ENCODE data around the gene DNAH7. TPM values are rescaled to one million over a fixed set of nuclear protein-coding genes. Genes with fewer than 3 reads are reported as not detected.

Gene DNAH7
- total and polyA plus RNA-seq, 2 experiments from 2014 or later, result 0.35 to 1.1 TPM

DNA sequence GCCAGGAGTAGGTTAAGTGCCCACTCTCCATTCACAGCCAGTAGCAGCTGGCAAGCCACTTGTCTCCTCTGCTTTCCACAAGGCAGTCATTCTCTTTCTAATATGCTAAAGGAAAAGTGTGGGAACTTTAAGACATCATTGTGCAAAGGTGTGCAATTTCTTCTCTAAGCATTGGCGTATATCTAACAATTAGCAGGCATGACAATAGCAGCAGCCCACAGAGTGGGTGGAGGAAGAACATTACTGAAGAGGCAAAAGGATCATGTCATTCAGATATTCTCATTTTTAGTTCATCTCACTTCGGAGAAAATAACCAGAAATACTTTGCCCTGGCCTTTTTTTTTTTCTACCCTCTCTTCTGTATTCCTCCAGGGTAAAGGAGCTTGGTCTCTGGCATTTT, 177.6 kb downstream of the DNAH7 start:
- TF ChIP-seq, protein P1, sequence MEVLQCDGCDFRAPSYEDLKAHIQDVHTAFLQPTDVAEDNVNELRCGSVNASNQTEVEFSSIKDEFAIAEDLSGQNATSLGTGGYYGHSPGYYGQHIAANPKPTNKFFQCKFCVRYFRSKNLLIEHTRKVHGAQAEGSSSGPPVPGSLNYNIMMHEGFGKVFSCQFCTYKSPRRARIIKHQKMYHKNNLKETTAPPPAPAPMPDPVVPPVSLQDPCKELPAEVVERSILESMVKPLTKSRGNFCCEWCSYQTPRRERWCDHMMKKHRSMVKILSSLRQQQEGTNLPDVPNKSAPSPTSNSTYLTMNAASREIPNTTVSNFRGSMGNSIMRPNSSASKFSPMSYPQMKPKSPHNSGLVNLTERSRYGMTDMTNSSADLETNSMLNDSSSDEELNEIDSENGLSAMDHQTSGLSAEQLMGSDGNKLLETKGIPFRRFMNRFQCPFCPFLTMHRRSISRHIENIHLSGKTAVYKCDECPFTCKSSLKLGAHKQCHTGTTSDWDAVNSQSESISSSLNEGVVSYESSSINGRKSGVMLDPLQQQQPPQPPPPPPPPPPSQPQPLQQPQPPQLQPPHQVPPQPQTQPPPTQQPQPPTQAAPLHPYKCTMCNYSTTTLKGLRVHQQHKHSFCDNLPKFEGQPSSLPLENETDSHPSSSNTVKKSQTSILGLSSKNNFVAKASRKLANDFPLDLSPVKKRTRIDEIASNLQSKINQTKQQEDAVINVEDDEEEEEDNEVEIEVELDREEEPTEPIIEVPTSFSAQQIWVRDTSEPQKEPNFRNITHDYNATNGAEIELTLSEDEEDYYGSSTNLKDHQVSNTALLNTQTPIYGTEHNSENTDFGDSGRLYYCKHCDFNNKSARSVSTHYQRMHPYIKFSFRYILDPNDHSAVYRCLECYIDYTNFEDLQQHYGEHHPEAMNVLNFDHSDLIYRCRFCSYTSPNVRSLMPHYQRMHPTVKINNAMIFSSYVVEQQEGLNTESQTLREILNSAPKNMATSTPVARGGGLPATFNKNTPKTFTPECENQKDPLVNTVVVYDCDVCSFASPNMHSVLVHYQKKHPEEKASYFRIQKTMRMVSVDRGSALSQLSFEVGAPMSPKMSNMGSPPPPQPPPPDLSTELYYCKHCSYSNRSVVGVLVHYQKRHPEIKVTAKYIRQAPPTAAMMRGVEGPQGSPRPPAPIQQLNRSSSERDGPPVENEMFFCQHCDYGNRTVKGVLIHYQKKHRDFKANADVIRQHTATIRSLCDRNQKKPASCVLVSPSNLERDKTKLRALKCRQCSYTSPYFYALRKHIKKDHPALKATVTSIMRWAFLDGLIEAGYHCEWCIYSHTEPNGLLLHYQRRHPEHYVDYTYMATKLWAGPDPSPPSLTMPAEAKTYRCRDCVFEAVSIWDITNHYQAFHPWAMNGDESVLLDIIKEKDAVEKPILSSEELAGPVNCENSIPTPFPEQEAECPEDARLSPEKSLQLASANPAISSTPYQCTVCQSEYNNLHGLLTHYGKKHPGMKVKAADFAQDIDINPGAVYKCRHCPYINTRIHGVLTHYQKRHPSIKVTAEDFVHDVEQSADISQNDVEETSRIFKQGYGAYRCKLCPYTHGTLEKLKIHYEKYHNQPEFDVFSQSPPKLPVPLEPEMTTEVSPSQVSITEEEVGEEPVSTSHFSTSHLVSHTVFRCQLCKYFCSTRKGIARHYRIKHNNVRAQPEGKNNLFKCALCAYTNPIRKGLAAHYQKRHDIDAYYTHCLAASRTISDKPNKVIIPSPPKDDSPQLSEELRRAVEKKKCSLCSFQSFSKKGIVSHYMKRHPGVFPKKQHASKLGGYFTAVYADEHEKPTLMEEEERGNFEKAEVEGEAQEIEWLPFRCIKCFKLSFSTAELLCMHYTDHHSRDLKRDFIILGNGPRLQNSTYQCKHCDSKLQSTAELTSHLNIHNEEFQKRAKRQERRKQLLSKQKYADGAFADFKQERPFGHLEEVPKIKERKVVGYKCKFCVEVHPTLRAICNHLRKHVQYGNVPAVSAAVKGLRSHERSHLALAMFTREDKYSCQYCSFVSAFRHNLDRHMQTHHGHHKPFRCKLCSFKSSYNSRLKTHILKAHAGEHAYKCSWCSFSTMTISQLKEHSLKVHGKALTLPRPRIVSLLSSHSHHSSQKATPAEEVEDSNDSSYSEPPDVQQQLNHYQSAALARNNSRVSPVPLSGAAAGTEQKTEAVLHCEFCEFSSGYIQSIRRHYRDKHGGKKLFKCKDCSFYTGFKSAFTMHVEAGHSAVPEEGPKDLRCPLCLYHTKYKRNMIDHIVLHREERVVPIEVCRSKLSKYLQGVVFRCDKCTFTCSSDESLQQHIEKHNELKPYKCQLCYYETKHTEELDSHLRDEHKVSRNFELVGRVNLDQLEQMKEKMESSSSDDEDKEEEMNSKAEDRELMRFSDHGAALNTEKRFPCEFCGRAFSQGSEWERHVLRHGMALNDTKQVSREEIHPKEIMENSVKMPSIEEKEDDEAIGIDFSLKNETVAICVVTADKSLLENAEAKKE (CRISPR knock-in tag; IDR thresholded peaks at IDR 0.05), result no peak
- no peak for TF ChIP-seq EZH2 (IDR thresholded peaks at IDR 0.05; ENCODE audit: low read depth, unreplicated experiment)
- no peak for TF ChIP-seq POLR2AphosphoS5 (IDR thresholded peaks at IDR 0.05; ENCODE audit: low read depth)
- TF ChIP-seq, protein P2, sequence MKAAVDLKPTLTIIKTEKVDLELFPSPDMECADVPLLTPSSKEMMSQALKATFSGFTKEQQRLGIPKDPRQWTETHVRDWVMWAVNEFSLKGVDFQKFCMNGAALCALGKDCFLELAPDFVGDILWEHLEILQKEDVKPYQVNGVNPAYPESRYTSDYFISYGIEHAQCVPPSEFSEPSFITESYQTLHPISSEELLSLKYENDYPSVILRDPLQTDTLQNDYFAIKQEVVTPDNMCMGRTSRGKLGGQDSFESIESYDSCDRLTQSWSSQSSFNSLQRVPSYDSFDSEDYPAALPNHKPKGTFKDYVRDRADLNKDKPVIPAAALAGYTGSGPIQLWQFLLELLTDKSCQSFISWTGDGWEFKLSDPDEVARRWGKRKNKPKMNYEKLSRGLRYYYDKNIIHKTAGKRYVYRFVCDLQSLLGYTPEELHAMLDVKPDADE (IDR thresholded peaks at IDR 0.05), result no peak
- no peak for TF ChIP-seq EZH2phosphoT487 (IDR thresholded peaks at IDR 0.05; ENCODE audit: unreplicated experiment)
- TF ChIP-seq, protein P3, sequence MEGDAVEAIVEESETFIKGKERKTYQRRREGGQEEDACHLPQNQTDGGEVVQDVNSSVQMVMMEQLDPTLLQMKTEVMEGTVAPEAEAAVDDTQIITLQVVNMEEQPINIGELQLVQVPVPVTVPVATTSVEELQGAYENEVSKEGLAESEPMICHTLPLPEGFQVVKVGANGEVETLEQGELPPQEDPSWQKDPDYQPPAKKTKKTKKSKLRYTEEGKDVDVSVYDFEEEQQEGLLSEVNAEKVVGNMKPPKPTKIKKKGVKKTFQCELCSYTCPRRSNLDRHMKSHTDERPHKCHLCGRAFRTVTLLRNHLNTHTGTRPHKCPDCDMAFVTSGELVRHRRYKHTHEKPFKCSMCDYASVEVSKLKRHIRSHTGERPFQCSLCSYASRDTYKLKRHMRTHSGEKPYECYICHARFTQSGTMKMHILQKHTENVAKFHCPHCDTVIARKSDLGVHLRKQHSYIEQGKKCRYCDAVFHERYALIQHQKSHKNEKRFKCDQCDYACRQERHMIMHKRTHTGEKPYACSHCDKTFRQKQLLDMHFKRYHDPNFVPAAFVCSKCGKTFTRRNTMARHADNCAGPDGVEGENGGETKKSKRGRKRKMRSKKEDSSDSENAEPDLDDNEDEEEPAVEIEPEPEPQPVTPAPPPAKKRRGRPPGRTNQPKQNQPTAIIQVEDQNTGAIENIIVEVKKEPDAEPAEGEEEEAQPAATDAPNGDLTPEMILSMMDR (conservative IDR thresholded peaks at IDR 0.05; ENCODE audit: low read depth in 2 of 2), result no peak
- no peak for TF ChIP-seq CREB1 (CRISPR knock-in tag; IDR thresholded peaks at IDR 0.05; ENCODE audit: low read depth)
- TF ChIP-seq STAT1 (IDR thresholded peaks at IDR 0.05; ENCODE audit: unreplicated experiment), result no peak
- no peak for TF ChIP-seq ZNF114 (CRISPR knock-in tag; IDR thresholded peaks at IDR 0.05)
- TF ChIP-seq, protein P4, sequence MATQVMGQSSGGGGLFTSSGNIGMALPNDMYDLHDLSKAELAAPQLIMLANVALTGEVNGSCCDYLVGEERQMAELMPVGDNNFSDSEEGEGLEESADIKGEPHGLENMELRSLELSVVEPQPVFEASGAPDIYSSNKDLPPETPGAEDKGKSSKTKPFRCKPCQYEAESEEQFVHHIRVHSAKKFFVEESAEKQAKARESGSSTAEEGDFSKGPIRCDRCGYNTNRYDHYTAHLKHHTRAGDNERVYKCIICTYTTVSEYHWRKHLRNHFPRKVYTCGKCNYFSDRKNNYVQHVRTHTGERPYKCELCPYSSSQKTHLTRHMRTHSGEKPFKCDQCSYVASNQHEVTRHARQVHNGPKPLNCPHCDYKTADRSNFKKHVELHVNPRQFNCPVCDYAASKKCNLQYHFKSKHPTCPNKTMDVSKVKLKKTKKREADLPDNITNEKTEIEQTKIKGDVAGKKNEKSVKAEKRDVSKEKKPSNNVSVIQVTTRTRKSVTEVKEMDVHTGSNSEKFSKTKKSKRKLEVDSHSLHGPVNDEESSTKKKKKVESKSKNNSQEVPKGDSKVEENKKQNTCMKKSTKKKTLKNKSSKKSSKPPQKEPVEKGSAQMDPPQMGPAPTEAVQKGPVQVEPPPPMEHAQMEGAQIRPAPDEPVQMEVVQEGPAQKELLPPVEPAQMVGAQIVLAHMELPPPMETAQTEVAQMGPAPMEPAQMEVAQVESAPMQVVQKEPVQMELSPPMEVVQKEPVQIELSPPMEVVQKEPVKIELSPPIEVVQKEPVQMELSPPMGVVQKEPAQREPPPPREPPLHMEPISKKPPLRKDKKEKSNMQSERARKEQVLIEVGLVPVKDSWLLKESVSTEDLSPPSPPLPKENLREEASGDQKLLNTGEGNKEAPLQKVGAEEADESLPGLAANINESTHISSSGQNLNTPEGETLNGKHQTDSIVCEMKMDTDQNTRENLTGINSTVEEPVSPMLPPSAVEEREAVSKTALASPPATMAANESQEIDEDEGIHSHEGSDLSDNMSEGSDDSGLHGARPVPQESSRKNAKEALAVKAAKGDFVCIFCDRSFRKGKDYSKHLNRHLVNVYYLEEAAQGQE (IDR thresholded peaks at IDR 0.05; ENCODE audit: unreplicated experiment), result no peak
- no peak for TF ChIP-seq JUNB (IDR thresholded peaks at IDR 0.05; ENCODE audit: unreplicated experiment)
- no peak for TF ChIP-seq NANOG (IDR thresholded peaks at IDR 0.05; ENCODE audit: borderline replicate concordance)
- TF ChIP-seq ZNF331 (CRISPR knock-in tag; IDR thresholded peaks at IDR 0.05; ENCODE audit: low read depth), result no peak
- DNase-seq (ENCODE audit: low spot score), result no peak
- H3K4me3 ChIP-seq, result no peak overlapping the region
- no peaks in the 10 kb centered on the region for H3K36me3 Mint-ChIP-seq (ENCODE audit: low read depth)
- no peaks in the 10 kb centered on the region for H3K27me3 ChIP-seq (ENCODE audit: insufficient read depth)
- no peak for ATAC-seq
- H3K9me2 ChIP-seq (ENCODE audit: insufficient read depth), result no peaks in the 10 kb centered on the region
- no peak overlapping the region for H3K4me2 ChIP-seq
- H3K9me3 Mint-ChIP-seq, result no peaks in the 10 kb centered on the region
- H3K4me1 Mint-ChIP-seq, result no peaks in the 10 kb centered on the region
- H3K27ac Mint-ChIP-seq, result no peak overlapping the region
- no peak overlapping the region for H3K4me3 Mint-ChIP-seq
- no peaks in the 10 kb centered on the region for H3F3A ChIP-seq (replicated peaks; ENCODE audit: low read depth)
- H2AFZ ChIP-seq, result no peak overlapping the region
- no peaks in the 10 kb centered on the region for H3K4me1 ChIP-seq (ENCODE audit: insufficient read depth)
- H4K20me1 ChIP-seq (replicated peaks; ENCODE audit: insufficient read depth), result no peaks in the 10 kb centered on the region
- no peaks in the 10 kb centered on the region for H3K36me3 ChIP-seq (ENCODE audit: insufficient read depth)
- H3K27ac ChIP-seq (ENCODE audit: low read depth), result no peak overlapping the region
- H3K79me2 ChIP-seq (replicated peaks; ENCODE audit: insufficient read depth), result no peaks in the 10 kb centered on the region
- no peaks in the 10 kb centered on the region for H3K27me3 Mint-ChIP-seq (ENCODE audit: insufficient read depth, low read depth, poor library complexity)
